Neural progenitor cell (in vitro differentiated cells): ENCODE data around the gene LGALS12. TPM values are rescaled to one million over a fixed set of nuclear protein-coding genes. Genes with fewer than 3 reads are reported as not detected.

Source experiments
- DNase-seq: peaks from one replicate; pipeline ENCODE4 v3.0.0-alpha.2; 2016; ENCODE audit warnings: low spot score
- H2AFZ ChIP-seq: fragments of 200-600 bp; sonication (generic); replicated peaks from 2 replicates; pipeline ENCODE4 v1.6.1; 2016; ENCODE audit warnings: antibody characterized with exemption
- H3F3A ChIP-seq: fragments of 200-600 bp; sonication (generic); 2 replicates; pipeline ENCODE4 v1.6.1; 2016; ENCODE audit warnings: antibody characterized with exemption, low read depth
- H3K27ac ChIP-seq: fragments of 200-600 bp; sonication (generic); 2 replicates; pipeline ENCODE4 v1.5.1; 2016; ENCODE audit warnings: mild to moderate bottlenecking
- H3K27me3 ChIP-seq: fragments of 200-600 bp; sonication (generic); 2 replicates; pipeline ENCODE4 v1.6.1; 2016; ENCODE audit warnings: mild to moderate bottlenecking, moderate library complexity
- H3K36me3 ChIP-seq: fragments of 200-600 bp; sonication (generic); 2 replicates; pipeline ENCODE4 v1.5.1; 2016
- H3K4me1 ChIP-seq: fragments of 200-600 bp; sonication (generic); 2 replicates; pipeline ENCODE4 v1.6.1; 2016; ENCODE audit warnings: mixed run types
- H3K4me2 ChIP-seq: fragments of 200-600 bp; sonication (generic); 2 replicates; pipeline ENCODE4 v1.6.1; 2016
- H3K4me3 ChIP-seq: fragments of 200-600 bp; sonication (generic); 2 replicates; pipeline ENCODE4 v1.5.1; 2016
- H3K79me2 ChIP-seq: fragments of 200-600 bp; sonication (generic); 2 replicates; pipeline ENCODE4 v1.6.1; 2016; ENCODE audit warnings: low read depth
- H3K9ac ChIP-seq: fragments of 200-600 bp; sonication (generic); 2 replicates; pipeline ENCODE4 v1.6.1; 2016
- H3K9me3 ChIP-seq: fragments of 200-600 bp; sonication (generic); 2 replicates; pipeline ENCODE4 v1.5.1; 2016; ENCODE audit warnings: low read depth
- H4K20me1 ChIP-seq: fragments of 200-600 bp; sonication (generic); 2 replicates; pipeline ENCODE4 v1.6.1; 2016; ENCODE audit warnings: low read depth
- H3K27ac Mint-ChIP-seq: 3 replicates; pipeline ENCODE4 v1.8.0; 2021; ENCODE audit warnings: mixed read lengths
- H3K27me3 Mint-ChIP-seq: 2 replicates; pipeline ENCODE4 v1.8.0; 2022; ENCODE audit warnings: low read depth, mild to moderate bottlenecking, inconsistent platforms, moderate library complexity, mixed read lengths; ENCODE audit not compliant: insufficient read depth
- H3K36me3 Mint-ChIP-seq: 3 replicates; pipeline ENCODE4 v1.8.0; 2021; ENCODE audit warnings: mixed read lengths
- H3K4me1 Mint-ChIP-seq: 3 replicates; pipeline ENCODE4 v1.8.0; 2021; ENCODE audit warnings: mixed read lengths
- H3K4me3 Mint-ChIP-seq: 3 replicates; pipeline ENCODE4 v1.8.0; 2021; ENCODE audit warnings: mild to moderate bottlenecking, moderate library complexity, mixed read lengths
- H3K9me3 Mint-ChIP-seq: 3 replicates; pipeline ENCODE4 v1.8.0; 2020; ENCODE audit warnings: mixed read lengths
- EZH2 ChIP-seq: fragments of 200-600 bp; sonication (generic); IDR thresholded peaks from 2 replicates; pipeline ENCODE4 v1.6.1; 2017; ENCODE audit warnings: antibody characterized with exemption, mild to moderate bottlenecking, moderate library complexity
- EZH2phosphoT487 ChIP-seq: fragments of 200-600 bp; sonication (generic); IDR thresholded peaks from 2 replicates; pipeline ENCODE4 v1.6.1; 2017; ENCODE audit warnings: antibody characterized with exemption
- total RNA-seq: library from RNA; depleted of rRNA; stranded (reverse); fragments of >200 nt; gene quantifications from 2 replicates; pipeline ENCODE4 v1.2.3, GENCODE V29; 2015; ENCODE audit warnings: low replicate concordance
- TF ChIP-seq, protein P1 (sequence below): fragments of 200-600 bp; sonication (generic); IDR thresholded peaks from 2 replicates; pipeline ENCODE4 v1.5.1; 2017; ENCODE audit warnings: antibody characterized with exemption, mild to moderate bottlenecking

LGALS12 gene
- total RNA-seq, result not detected in 2 replicates

- Histone ChIP-seq H2AFZ (no peak within 1 kb of the TSS), H3K27me3 (no peaks in the 10 kb centered on the region), H3K4me1 (peaks cover 16% of the 10 kb centered on the region), H3F3A (no peaks in the 10 kb centered on the region), H3K9ac (no peak within 1 kb of the TSS), H3K27ac (no peak within 1 kb of the TSS), H3K9me3 (no peaks in the 10 kb centered on the region), H3K4me3 (no peak within 1 kb of the TSS), H3K4me2 (no peak within 1 kb of the TSS), H4K20me1 (no peaks in the 10 kb centered on the region), H3K79me2 (no peaks in the 10 kb centered on the region), H3K36me3 (no peaks in the 10 kb centered on the region)
- Mint-ChIP-seq H3K27me3 (peaks cover 7% of the 10 kb centered on the region), H3K9me3 (no peaks in the 10 kb centered on the region), H3K4me3 (no peak within 1 kb of the TSS), H3K36me3 (no peaks in the 10 kb centered on the region), H3K27ac (no peak within 1 kb of the TSS), H3K4me1 (peaks cover 4% of the 10 kb centered on the region)
- DNase-seq, result no peak
- TF ChIP-seq EZH2phosphoT487 (no peak), EZH2 (no peak)
- TF ChIP-seq, protein P1, sequence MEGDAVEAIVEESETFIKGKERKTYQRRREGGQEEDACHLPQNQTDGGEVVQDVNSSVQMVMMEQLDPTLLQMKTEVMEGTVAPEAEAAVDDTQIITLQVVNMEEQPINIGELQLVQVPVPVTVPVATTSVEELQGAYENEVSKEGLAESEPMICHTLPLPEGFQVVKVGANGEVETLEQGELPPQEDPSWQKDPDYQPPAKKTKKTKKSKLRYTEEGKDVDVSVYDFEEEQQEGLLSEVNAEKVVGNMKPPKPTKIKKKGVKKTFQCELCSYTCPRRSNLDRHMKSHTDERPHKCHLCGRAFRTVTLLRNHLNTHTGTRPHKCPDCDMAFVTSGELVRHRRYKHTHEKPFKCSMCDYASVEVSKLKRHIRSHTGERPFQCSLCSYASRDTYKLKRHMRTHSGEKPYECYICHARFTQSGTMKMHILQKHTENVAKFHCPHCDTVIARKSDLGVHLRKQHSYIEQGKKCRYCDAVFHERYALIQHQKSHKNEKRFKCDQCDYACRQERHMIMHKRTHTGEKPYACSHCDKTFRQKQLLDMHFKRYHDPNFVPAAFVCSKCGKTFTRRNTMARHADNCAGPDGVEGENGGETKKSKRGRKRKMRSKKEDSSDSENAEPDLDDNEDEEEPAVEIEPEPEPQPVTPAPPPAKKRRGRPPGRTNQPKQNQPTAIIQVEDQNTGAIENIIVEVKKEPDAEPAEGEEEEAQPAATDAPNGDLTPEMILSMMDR, result no peak
Observed at GRCh38 chr11:63505857-63506528, at the start of gene LGALS12. LGALS12 (plus strand) TSS chr11:63506084; CDS start chr11:63506459, 375 bp downstream.

- no peak for DNase-seq
- Histone ChIP-seq H3K27me3 (no peaks in the 10 kb centered on the region), H3K4me1 (peaks cover 12% of the 10 kb centered on the region), H3K27ac (no peak overlapping the region), H3K9me3 (no peaks in the 10 kb centered on the region), H3K4me3 (no peak overlapping the region), H3F3A (no peaks in the 10 kb centered on the region), H2AFZ (no peak overlapping the region), H3K4me2 (no peak overlapping the region), H4K20me1 (no peaks in the 10 kb centered on the region), H3K36me3 (no peaks in the 10 kb centered on the region), H3K9ac (no peak overlapping the region), H3K79me2 (no peaks in the 10 kb centered on the region)
- no peak overlapping the region for H3K27ac Mint-ChIP-seq
- no peaks in the 10 kb centered on the region for H3K9me3 Mint-ChIP-seq
- no peaks in the 10 kb centered on the region for H3K36me3 Mint-ChIP-seq
- TF ChIP-seq EZH2phosphoT487, result no peak
- TF ChIP-seq, protein P1, result no peak
- no peak for TF ChIP-seq EZH2
- peaks cover 6% of the 10 kb centered on the region for H3K4me1 Mint-ChIP-seq
- H3K27me3 Mint-ChIP-seq, result peaks cover 5% of the 10 kb centered on the region
- H3K4me3 Mint-ChIP-seq, result no peak overlapping the region
Observed at GRCh38 chr11:63459586-63459985, 46.3 kb upstream of the LGALS12 start.

- no peaks in the 10 kb centered on the region for H3K9me3 ChIP-seq
- H3K4me2 ChIP-seq, result no peak overlapping the region
- H3K27me3 ChIP-seq, result no peaks in the 10 kb centered on the region
- H3K36me3 ChIP-seq, result no peaks in the 10 kb centered on the region
- H3K4me3 ChIP-seq, result no peak overlapping the region
- DNase-seq, result no peak
- H3K79me2 ChIP-seq, result no peaks in the 10 kb centered on the region
- H3K9ac ChIP-seq, result no peak overlapping the region
- H3K36me3 Mint-ChIP-seq, result no peaks in the 10 kb centered on the region
- TF ChIP-seq, protein P1, result no peak
- TF ChIP-seq EZH2 (no peak), EZH2phosphoT487 (no peak)
- H3F3A ChIP-seq, result no peaks in the 10 kb centered on the region
- H3K9me3 Mint-ChIP-seq, result no peaks in the 10 kb centered on the region
- no peak overlapping the region for H3K27ac Mint-ChIP-seq
- H3K27ac ChIP-seq, result no peak overlapping the region
- H3K4me3 Mint-ChIP-seq, result no peak overlapping the region
- peaks cover 6% of the 10 kb centered on the region for H3K4me1 Mint-ChIP-seq
- no peak overlapping the region for H2AFZ ChIP-seq
- peaks cover 5% of the 10 kb centered on the region for H3K27me3 Mint-ChIP-seq
- peaks cover 12% of the 10 kb centered on the region for H3K4me1 ChIP-seq
- H4K20me1 ChIP-seq, result no peaks in the 10 kb centered on the region
Observed at GRCh38 chr11:63462137-63462536, 43.7 kb upstream of the LGALS12 start.
